Gastroesophageal sphincter (tissue), 4 donors: ENCODE measurements around the gene GALNTL6. TPM values are rescaled to one million over a fixed set of nuclear protein-coding genes. Genes with fewer than 3 reads are reported as not detected.

Experiments used
- ATAC-seq: fragments of 150-250 bp; one replicate; pipeline ENCODE4 v1.9.1; 2016; ENCODE audit warnings: mild to moderate bottlenecking, moderate library complexity
- H3K27ac ChIP-seq, 4 donors: fragments of 200-600 bp; sonication (generic) in 3 of 4; 1 replicate in 3 of 4; 2 replicates in 1 of 4; pipeline ENCODE4 v1.5.1; 2016 to 2019
- H3K27me3 ChIP-seq: fragments of 200-600 bp; sonication (generic); one replicate; pipeline ENCODE4 v1.5.1; 2019
- H3K36me3 ChIP-seq, 2 donors: fragments of 200-600 bp; sonication (generic); one replicate each; pipeline ENCODE4 v1.5.1; 2019; ENCODE audit warnings: control low read depth in 1 of 2
- H3K4me1 ChIP-seq, 3 donors: fragments of 200-600 bp; sonication (generic); 1 replicate in 2 of 3; 2 replicates in 1 of 3; pipeline ENCODE4 v1.5.1; 2016 to 2019; ENCODE audit warnings: control low read depth in 2 of 3
- H3K4me3 ChIP-seq, 2 donors: fragments of 200-600 bp; sonication (generic); one replicate each; pipeline ENCODE4 v1.5.1; 2019; ENCODE audit warnings: mild to moderate bottlenecking in 1 of 2, moderate library complexity in 1 of 2
- H3K9me3 ChIP-seq, 3 donors: fragments of 200-600 bp; sonication (generic); one replicate each; pipeline ENCODE4 v1.5.1; 2017 to 2019; ENCODE audit warnings: control low read depth in 2 of 3
- CTCF ChIP-seq, 4 experiments: fragments of 200-600 bp in 2 of 4; fragments of 450-650 bp in 2 of 4; sonication (generic) in 1 of 4; IDR thresholded peaks; one replicate each; pipeline ENCODE4 v1.5.1; 2017 to 2019; ENCODE audit warnings: antibody characterized with exemption in 4 of 4, mild to moderate bottlenecking in 2 of 4, moderate library complexity in 2 of 4
- EP300 ChIP-seq: sonication (generic); formaldehyde crosslinking; IDR thresholded peaks from one replicate; pipeline ENCODE4 v1.6.1; 2017; ENCODE audit warnings: antibody characterized with exemption, mild to moderate bottlenecking
- POLR2A ChIP-seq, 2 donors: fragments of 450-650 bp; IDR thresholded peaks; one replicate each; pipeline ENCODE4 v1.6.1; 2017; ENCODE audit warnings: antibody characterized with exemption in 2 of 2, mild to moderate bottlenecking in 2 of 2, moderate library complexity in 1 of 2
- POLR2AphosphoS5 ChIP-seq: sonication (generic); formaldehyde crosslinking; IDR thresholded peaks from one replicate; pipeline ENCODE4 v1.6.1; 2017; ENCODE audit warnings: antibody characterized with exemption
- WGBS, 2 donors: methylation state at CpG; one replicate each; pipeline ENCODE4 v1.1.5; 2018; ENCODE audit warnings: low coverage in 1 of 2; 5-methylcytosine and 5-hydroxymethylcytosine counted together
- total RNA-seq, 4 donors: library from RNA; depleted of rRNA; stranded (reverse); fragments of >200 nt; gene quantifications; one replicate each; pipeline ENCODE4 v1.1.0, GENCODE V29; 2016

GALNTL6 gene
- total RNA-seq, 4 donors from 2014 or later = not detected

GRCh38 chr4:172035562-172035961, 222.4 kb downstream of the GALNTL6 start:
- Histone ChIP-seq H3K4me1 (no peaks in the 10 kb centered on the region), H3K4me3 (no peak overlapping the region), H3K27me3 (no peaks in the 10 kb centered on the region), H3K9me3 (no peaks in the 10 kb centered on the region), H3K27ac (no peak overlapping the region), H3K36me3 (no peaks in the 10 kb centered on the region)
- no peak for ATAC-seq
- WGBS, 2 donors = 91 to 100% methylated on average over 2 of the region's 2 CpGs
- TF ChIP-seq POLR2A (IDR thresholded peaks at IDR 0.05) (no peak), EP300 (no peak), CTCF (IDR thresholded peaks at IDR 0.05) (no peak), POLR2AphosphoS5 (no peak)

GRCh38 chr4:172040766-172041165, 227.6 kb downstream of the GALNTL6 start:
- H3K4me1 ChIP-seq = no peaks in the 10 kb centered on the region
- H3K27ac ChIP-seq = no peak overlapping the region
- no peaks in the 10 kb centered on the region for H3K9me3 ChIP-seq
- no peak for ATAC-seq
- H3K36me3 ChIP-seq = no peaks in the 10 kb centered on the region
- no peak overlapping the region for H3K4me3 ChIP-seq
- TF ChIP-seq POLR2AphosphoS5 (no peak), EP300 (no peak), CTCF (IDR thresholded peaks at IDR 0.05) (no peak), POLR2A (IDR thresholded peaks at IDR 0.05) (no peak)
- H3K27me3 ChIP-seq = no peaks in the 10 kb centered on the region

- H3K4me1 ChIP-seq = no peaks in the 10 kb centered on the region
- no peak for TF ChIP-seq POLR2AphosphoS5
- TF ChIP-seq POLR2A (IDR thresholded peaks at IDR 0.05) = no peak
- TF ChIP-seq CTCF (IDR thresholded peaks at IDR 0.05) = no peak
- TF ChIP-seq EP300 = no peak
- no peaks in the 10 kb centered on the region for H3K36me3 ChIP-seq
- no peak overlapping the region for H3K4me3 ChIP-seq
- WGBS, 2 donors = 63 to 77% methylated on average over 2 to 3 of the region's 3 CpGs
- H3K27me3 ChIP-seq = no peaks in the 10 kb centered on the region
- H3K9me3 ChIP-seq = no peaks in the 10 kb centered on the region
- no peak overlapping the region for H3K27ac ChIP-seq
- no peak for ATAC-seq
Measured at GRCh38 chr4:172042714-172043114, 229.5 kb downstream of the GALNTL6 start.

GRCh38 chr4:172045981-172046380, 232.8 kb downstream of the GALNTL6 start:
- no peak for ATAC-seq
- no peaks in the 10 kb centered on the region for H3K9me3 ChIP-seq

More at GRCh38 chr4:172045981-172046380, 232.8 kb downstream of the GALNTL6 start:
- TF ChIP-seq POLR2AphosphoS5 (no peak), POLR2A (IDR thresholded peaks at IDR 0.05) (no peak), EP300 (no peak), CTCF (IDR thresholded peaks at IDR 0.05) (no peak)
- Histone ChIP-seq H3K4me3 (no peak overlapping the region), H3K4me1 (no peaks in the 10 kb centered on the region), H3K36me3 (no peaks in the 10 kb centered on the region), H3K27me3 (no peaks in the 10 kb centered on the region), H3K27ac (no peak overlapping the region)
- 81 to 83% methylated on average over 2 of the region's 2 CpGs for WGBS, 2 donors
